Ovary (tissue), 9 donors: ENCODE measurements around the gene IMMP2L. TPM values are rescaled to one million over a fixed set of nuclear protein-coding genes. Genes with fewer than 3 reads are reported as not detected.

Experiments used
- DNase-seq, 5 donors: peaks; one replicate each; pipeline ENCODE4 v3.0.0-alpha.2; 2019 to 2020
- H3K27ac ChIP-seq, 2 donors: fragments of 200-600 bp; one replicate each; pipeline versions ENCODE4 v1.5.1 to v1.8.0; 2019 to 2022
- H3K27me3 ChIP-seq: fragments of 200-600 bp; one replicate; pipeline ENCODE4 v1.8.0; 2022
- H3K36me3 ChIP-seq: fragments of 200-600 bp; sonication (generic); one replicate; pipeline ENCODE4 v1.5.1; 2019
- H3K4me1 ChIP-seq: one replicate; pipeline ENCODE4 v1.8.1; 2013; ENCODE audit warnings: mild to moderate bottlenecking, moderate library complexity; ENCODE audit not compliant: insufficient read depth
- H3K4me3 ChIP-seq: fragments of 200-600 bp; sonication (generic); one replicate; pipeline ENCODE4 v1.5.1; 2017
- H3K9me3 ChIP-seq, 2 donors: fragments of 200-600 bp in 1 of 2; sonication (generic) in 1 of 2; one replicate each; pipeline versions ENCODE4 v1.5.1 to v1.8.1; 2013 to 2019; ENCODE audit warnings: mild to moderate bottlenecking in 1 of 2, moderate library complexity in 1 of 2
- EP300 ChIP-seq: sonication (generic); formaldehyde crosslinking; IDR thresholded peaks from one replicate; pipeline ENCODE4 v1.6.1; 2017; ENCODE audit warnings: antibody characterized with exemption
- POLR2A ChIP-seq: fragments of 450-650 bp; IDR thresholded peaks from one replicate; pipeline ENCODE4 v1.6.1; 2017; ENCODE audit warnings: antibody characterized with exemption, mild to moderate bottlenecking, moderate library complexity
- WGBS, 3 donors: extraction: QIAGEN DNeasy Blood & Tissue Kit in 1 of 3; methylation state at CpG; one replicate each; pipeline versions ENCODE4 v1.1.5 to v1.1.7; 2013 to 2017; 5-methylcytosine and 5-hydroxymethylcytosine counted together
- intact Hi-C, 4 donors: fragments of 100-400 bp; cut with DNase I; formaldehyde crosslinking; loops; one replicate each; pipeline versions ENCODE4 v1.11.0 to v1.15.1; 2022 to 2023
- polyA plus RNA-seq, 2 donors: library from polyadenylated mRNA; stranded (reverse); fragments of 200-250 nt in 1 of 2; fragments of 350-450 nt in 1 of 2; fragmentation: Illumina TruSeq in 1 of 2; extraction: RNeasy Lipid Tissue Mini Kit (QIAGEN cat#74804) in 1 of 2; gene quantifications; one replicate each; pipeline ENCODE4 v1.2.3, GENCODE V29; 2013 to 2014
- total RNA-seq, 7 donors: library from RNA; depleted of rRNA in 2 of 7; stranded (reverse); fragments of >200 nt in 2 of 7; fragmentation: NEBNext Ultra II Directional in 3 of 7; extraction: Animal tissue kit (Norgen Biotek cat#: 25700) in 3 of 7; gene quantifications; one replicate each; pipeline versions ENCODE4 v1.1.0 to v1.2.4, GENCODE V29; 2016 to 2023
- TF ChIP-seq, protein P1 (sequence below), 3 donors: fragments of 450-650 bp in 2 of 3; fragments of 200-600 bp in 1 of 3; IDR thresholded peaks; one replicate each; pipeline versions ENCODE4 v1.5.1 to v1.8.0; 2016 to 2022; ENCODE audit warnings: antibody characterized with exemption in 3 of 3, mild to moderate bottlenecking in 1 of 3
- donor health status: DM: no; HTN: no; CAD: no; lungs with moderate emphysema.
- donor health status: DM: no; HTN: no; CAD: no.
- donor health status: Bipolar disorder and iron deficiency.
- donor health status: DM: yes; HTN: yes; CAD: no.
- donor health status: DM: no; HTN: no; CAD: no.
- donor health status: DM: yes; HTN: yes; CAD: no.

Gene IMMP2L
- total and polyA plus RNA-seq, 9 donors = 19.5 to 36.9 (median 29.9) TPM

DNA sequence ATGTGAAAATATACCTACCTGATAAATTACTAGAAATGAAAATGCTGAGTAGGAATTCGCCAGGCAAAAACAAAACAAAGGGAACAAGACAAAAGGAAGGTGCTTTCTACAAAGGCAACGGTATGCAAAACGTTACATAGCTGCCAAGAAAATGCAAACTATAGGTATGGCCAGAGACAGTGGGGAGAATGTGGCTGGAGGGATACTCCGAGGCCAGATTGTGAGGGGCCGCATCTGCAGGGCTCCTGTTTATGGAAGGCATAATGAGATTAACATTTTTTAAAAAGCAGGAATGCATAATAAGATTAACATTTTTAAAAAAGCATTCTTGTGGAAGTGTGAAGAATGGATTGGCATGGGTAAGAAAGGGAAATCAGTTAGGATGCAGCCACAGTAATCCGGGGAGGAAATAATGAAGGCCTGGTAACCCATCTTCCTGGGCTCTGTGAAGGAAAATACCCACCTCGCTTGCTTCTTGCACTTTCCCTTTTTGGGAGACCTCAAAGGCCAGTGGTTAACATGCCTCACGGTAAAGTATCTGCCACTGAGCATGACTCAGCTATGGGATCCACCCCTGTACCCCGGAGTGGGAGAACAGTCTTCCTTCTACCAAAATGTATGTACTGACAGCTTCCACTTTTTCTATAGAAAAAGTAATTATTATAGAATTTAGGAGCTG lies 617.2 kb downstream of the IMMP2L start:
- intact Hi-C loops = no loop called here
- Histone ChIP-seq H3K36me3 (no peaks in the 10 kb centered on the region), H3K27me3 (no peaks in the 10 kb centered on the region), H3K4me1 (peaks cover 9% of the 10 kb centered on the region), H3K4me3 (no peak overlapping the region), H3K9me3 (no peaks in the 10 kb centered on the region), H3K27ac (no peak overlapping the region)
- DNase-seq = no peak
- WGBS, 3 donors = 71 to 82% (median 72%) methylated on average over 9 of the region's 9 CpGs
- TF ChIP-seq, protein P1, sequence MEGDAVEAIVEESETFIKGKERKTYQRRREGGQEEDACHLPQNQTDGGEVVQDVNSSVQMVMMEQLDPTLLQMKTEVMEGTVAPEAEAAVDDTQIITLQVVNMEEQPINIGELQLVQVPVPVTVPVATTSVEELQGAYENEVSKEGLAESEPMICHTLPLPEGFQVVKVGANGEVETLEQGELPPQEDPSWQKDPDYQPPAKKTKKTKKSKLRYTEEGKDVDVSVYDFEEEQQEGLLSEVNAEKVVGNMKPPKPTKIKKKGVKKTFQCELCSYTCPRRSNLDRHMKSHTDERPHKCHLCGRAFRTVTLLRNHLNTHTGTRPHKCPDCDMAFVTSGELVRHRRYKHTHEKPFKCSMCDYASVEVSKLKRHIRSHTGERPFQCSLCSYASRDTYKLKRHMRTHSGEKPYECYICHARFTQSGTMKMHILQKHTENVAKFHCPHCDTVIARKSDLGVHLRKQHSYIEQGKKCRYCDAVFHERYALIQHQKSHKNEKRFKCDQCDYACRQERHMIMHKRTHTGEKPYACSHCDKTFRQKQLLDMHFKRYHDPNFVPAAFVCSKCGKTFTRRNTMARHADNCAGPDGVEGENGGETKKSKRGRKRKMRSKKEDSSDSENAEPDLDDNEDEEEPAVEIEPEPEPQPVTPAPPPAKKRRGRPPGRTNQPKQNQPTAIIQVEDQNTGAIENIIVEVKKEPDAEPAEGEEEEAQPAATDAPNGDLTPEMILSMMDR (IDR thresholded peaks at IDR 0.05) = no peak
- TF ChIP-seq EP300 (no peak), POLR2A (no peak)

GRCh38 chr7:110944448-110944847 lies 617.8 kb downstream of the IMMP2L start:
- Histone ChIP-seq H3K4me3 (no peak overlapping the region), H3K9me3 (no peaks in the 10 kb centered on the region), H3K4me1 (peaks cover 9% of the 10 kb centered on the region), H3K27me3 (no peaks in the 10 kb centered on the region), H3K36me3 (no peaks in the 10 kb centered on the region), H3K27ac (no peak overlapping the region)
- intact Hi-C loops = no loop called here
- WGBS, 3 donors = 96 to 97% (median 97%) methylated on average over 7 of the region's 7 CpGs
- no peak for DNase-seq
- TF ChIP-seq EP300 (no peak), POLR2A (no peak)
- TF ChIP-seq, protein P1 (IDR thresholded peaks at IDR 0.05) = no peak

GRCh38 chr7:110943701-110944345 lies 618.5 kb downstream of the IMMP2L start:
- 20 to 21% (median 21%) methylated on average over 4 of the region's 4 CpGs for WGBS, 3 donors
- DNase-seq = no peak
- Histone ChIP-seq H3K9me3 (no peaks in the 10 kb centered on the region), H3K4me1 (peaks cover 9% of the 10 kb centered on the region), H3K27me3 (no peaks in the 10 kb centered on the region), H3K27ac (no peak overlapping the region), H3K4me3 (no peak overlapping the region), H3K36me3 (no peaks in the 10 kb centered on the region)
- TF ChIP-seq POLR2A = no peak
- TF ChIP-seq, protein P1 (IDR thresholded peaks at IDR 0.05) = no peak
- no peak for TF ChIP-seq EP300
- intact Hi-C loops = no loop called here

- DNase-seq = no peak
- no peaks in the 10 kb centered on the region for H3K27me3 ChIP-seq
- no peak for TF ChIP-seq EP300
- TF ChIP-seq, protein P1 (IDR thresholded peaks at IDR 0.05) = no peak
- peaks cover 9% of the 10 kb centered on the region for H3K4me1 ChIP-seq
- H3K27ac ChIP-seq = no peak overlapping the region
- 94 to 97% (median 96%) methylated on average over 3 of the region's 3 CpGs for WGBS, 3 donors
- H3K4me3 ChIP-seq = no peak overlapping the region
- intact Hi-C loops = no loop called here
- H3K9me3 ChIP-seq = no peaks in the 10 kb centered on the region
- H3K36me3 ChIP-seq = no peaks in the 10 kb centered on the region
Observed at GRCh38 chr7:110941385-110941784, 620.9 kb downstream of the IMMP2L start.
